Amygdala (tissue), 56 donors: ENCODE data around the gene CARD10.
"Not testable (repeated sequence)": the region's sequence is repeated elsewhere in the genome, so short reads cannot be mapped to it uniquely, and the experiment has no call there.

ENCODE experiments used
- DNase-seq, 56 donors: peaks; one replicate each; lab custom pipeline; 2025; lab: John Stamatoyannopoulos, UW

The CARD10 gene

DNA sequence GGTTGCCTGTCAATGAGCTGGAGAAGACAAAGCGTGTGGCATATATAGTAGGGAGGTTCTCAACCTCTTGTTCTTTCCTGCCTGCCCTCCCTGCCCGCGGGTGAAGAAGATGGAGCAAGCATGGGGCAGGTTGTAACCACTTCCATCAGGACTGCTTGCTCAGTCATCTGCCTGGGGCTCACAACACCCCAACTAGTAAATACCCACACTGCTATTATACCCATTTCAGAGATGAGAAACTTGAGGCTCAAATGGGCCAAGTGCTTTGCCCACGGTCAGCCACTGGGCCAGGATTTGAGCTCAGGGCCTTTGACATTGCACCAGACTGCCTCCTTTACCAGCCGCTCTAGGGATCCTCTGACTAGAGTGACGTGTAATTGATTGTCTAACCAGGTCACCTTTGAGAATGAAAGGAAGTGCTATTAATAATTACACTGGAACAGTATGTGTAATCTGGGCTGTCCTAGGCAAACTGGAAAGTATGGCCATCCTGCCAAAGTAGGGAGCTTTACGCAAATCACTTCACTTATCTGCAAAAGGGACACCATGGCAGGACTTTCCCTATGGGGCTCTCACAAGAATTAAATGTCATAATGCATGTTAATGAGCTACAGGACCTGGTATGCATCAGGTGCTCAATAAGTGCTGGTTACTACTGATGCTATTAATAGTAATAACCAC is 38.2 kb upstream of the CARD10 start:
- no peak for DNase-seq

GRCh38 chr22:37556710-37557109 is 37.5 kb upstream of the CARD10 start:
- no peak for DNase-seq

DNA sequence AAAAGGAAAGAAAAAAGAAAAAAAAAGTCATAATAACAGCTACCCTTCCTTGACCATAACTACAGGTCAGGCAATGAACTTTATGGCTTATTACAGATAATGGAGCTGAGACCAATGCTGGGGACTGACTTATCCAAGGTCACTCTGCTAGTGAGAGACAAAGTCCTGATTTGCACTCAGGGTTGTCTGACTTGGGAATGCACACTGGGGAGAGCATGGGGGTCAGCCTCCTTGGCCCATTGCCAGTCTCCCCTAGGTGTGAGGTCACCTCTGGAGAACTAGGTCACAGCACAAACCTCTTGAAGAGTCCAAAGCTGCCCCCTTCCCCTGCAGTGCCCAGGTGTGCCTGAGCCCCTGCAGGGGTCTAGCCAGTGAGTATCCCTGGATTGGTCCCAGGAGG is 35.8 kb upstream of the CARD10 start:
- DNase-seq, result no peak

- no peak for DNase-seq
These were observed 34.5 kb upstream of the CARD10 start for GRCh38 chr22:37553725-37554124.

DNA sequence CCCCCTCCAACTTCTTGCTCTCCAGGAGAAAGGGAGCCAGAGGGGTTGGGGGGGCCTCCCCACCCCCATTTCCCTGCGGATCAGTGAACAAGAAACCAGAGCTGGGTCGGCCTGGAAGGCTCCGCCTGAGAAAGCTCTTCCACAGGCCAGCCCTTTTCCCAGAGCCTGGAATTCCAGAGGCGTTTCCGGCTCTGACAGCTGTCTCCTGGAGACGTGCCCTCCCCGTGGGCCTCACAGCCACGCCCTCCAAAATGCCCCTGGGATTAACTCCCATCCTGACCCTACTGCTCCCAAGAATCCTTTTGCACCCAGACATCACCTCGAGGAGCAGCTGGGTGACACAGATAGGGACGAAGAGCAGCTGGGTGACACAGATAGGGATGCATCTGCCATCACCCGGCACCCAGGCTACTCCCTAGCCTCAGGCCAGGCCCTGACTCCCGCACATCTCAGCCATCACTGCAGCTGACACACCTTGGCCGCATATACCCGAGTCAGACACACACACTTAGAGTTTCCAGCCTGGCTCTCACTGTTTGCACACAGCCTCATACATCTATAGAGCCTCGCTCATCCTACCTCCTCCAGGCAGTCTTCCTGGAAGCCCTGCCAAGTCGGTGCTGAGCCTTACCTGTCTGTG is 33.4 kb upstream of the CARD10 start:
- DNase-seq, result no peak

- no peak for DNase-seq
These were observed 32.8 kb upstream of the CARD10 start for GRCh38 chr22:37551981-37552380.

DNA sequence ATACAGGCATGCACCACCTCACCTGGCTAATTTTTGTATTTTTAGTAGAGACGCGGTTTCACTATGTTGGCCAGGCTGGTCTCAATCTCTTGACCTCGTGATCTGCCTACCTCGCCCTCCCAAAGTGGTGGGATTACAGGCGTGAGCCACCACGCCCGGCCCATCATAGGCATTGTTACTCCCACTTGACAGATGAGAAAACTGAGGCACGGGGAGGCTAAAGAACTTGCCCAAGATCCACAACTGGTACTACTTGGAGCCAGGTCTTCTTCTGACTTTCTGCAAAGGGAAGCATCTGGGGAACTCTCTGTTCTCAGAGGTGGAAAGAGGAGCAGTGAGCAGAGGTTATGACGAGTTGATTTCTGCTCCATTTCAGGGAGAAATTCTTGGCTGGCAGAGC is 31.7 kb upstream of the CARD10 start:
- not testable (repeated sequence) for DNase-seq

DNA sequence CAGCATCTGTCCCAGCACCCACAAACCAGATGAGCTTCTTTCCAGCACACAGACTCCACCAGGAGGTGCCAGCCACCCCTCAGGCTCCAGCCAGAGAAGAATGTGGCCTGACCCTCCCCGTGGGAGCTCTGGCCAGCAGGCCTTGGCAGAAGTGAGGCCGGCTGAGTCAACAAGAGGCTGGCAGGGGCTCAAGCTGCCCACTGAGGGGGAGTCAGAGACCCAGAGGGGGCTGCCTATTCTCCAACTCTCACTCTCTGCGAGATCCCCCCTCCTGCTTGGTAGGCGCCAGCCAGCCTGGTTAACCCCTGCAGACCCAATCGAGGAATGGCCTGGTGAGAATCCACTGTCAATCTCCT is 30.5 kb upstream of the CARD10 start:
- peak in 52 of 56 donors; percentile 38 to 92 (median 72) for DNase-seq

DNA sequence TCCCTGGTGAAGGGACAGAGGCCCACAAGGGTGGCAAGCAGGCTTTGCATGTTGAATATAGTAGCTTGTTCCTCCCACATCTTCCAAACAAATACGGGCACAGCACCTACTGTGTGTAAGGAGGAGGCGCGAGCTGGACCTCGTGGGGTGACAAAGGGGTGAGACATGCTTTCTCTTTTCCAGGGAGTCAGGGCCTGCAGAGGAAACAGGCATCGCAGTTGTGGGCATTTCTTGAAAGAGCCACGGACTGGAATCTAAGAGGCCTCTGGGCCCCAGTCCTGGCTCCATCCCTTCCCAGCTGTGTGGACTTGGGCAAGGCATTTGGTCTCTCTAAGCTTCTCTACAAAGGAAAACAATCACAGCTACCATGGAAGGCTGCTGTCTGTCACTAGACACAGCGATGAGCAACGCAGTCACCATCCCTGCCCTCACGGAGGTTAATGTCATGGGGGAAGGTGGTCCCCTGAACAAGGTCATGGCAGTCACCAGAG is 28.1 kb upstream of the CARD10 start:
- DNase-seq, result peak in 4 of 56 donors; percentile 26 to 68 (median 59)

DNA sequence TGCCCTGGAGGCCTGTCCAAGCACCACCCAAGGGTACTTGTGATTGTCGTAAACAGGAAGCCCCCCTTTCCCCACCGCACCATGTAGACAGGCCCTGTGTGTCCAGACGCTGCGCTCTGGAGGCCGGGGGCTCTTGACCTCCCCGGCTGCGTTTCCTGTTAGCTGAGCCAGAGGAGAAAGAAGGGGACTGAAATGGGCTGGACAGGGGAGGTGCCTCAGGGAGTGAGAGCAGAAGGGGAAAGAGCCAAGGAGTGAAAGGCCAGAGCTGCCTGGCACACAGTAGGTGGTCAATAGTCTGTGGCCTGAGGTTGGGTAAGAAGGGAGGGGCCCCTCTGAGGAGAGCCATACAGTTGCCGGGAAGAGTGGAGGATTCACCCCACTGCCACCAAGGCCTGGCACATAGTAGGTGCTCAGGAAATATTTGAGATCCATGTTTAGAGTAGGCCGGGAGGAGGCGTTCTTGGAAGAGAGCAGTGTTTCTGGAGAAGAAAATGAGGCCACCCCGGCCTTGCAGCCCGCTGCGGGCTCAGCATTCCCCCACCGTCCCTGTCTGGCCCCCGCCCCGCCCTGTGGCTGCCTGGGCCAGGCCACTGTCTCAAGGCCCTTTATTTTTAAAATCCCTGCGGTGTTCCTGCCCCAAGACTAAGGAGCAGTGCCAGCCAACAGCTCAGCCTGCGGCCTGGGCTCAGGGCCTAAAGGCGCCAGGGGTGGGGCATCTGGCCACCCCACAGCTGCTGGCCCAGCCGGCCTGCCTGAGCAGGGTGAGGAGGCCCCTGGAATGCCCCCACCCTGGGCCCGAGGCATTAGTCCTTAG is 27.4 kb upstream of the CARD10 start:
- DNase-seq, result peak in 41 of 56 donors; percentile 26 to 84 (median 56)

- DNase-seq, result peak in 14 of 56 donors; percentile 12 to 74 (median 30)
These were observed 26.7 kb upstream of the CARD10 start for GRCh38 chr22:37545703-37546436.

DNA sequence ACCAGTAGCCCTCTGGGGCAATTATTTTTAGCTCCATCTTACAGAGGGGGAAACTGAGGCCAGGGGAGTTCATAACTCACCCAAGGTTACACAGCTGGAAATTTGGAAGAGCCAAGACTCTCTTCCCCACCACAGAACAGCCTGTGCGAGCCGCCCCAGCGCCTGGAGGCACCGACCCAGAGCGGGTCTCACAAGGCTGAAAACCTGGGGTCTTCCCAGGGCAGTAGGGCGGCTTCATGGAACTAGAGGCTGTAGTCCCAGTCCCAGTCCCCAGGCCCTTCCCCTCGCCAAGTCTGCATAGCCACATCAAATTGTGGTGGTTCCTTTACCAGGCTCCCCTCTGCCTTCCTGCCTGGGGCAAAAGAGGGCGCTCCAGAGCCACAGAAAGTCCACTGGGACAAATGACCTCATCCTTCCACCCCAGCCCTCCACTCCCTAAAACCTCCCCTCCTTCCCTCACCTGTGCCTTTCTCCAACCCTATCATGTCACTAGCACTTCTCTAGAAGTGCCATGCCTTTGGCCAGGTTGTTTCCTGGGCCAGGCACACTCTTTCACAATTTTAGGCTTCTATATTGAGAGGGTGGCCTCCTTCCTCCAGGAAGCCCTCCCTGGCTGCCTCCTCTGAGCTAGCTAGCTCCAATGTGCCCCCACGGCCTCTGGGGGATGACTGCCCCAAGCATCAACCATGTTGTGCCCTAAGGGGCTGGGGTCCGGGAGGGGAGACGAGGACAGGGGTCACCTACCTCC is 25.9 kb upstream of the CARD10 start:
- peak in 24 of 56 donors; percentile 11 to 69 (median 30) for DNase-seq

GRCh38 chr22:37542959-37543358 is 23.7 kb upstream of the CARD10 start:
- no peak for DNase-seq

DNA sequence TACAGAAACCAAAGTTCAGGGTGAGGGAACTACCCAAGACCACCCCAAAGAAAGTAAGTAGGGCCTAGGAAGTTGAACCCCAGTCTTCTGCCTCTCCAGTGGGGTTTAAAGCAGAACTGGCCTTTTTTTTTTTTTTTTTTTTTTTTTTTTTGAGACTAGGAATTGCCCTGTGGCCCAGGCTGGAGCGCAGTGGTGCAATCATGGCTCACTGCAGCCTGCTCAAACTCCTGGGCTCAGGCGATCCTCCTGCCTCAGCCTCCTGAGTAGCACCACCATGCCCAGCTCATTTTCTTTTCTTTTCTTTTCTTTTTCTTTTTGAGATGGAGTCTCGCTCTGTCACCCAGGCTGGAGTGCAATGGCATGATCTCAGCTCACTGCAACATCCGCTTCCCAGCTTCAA is 23.2 kb upstream of the CARD10 start:
- DNase-seq, result not testable (repeated sequence)

DNA sequence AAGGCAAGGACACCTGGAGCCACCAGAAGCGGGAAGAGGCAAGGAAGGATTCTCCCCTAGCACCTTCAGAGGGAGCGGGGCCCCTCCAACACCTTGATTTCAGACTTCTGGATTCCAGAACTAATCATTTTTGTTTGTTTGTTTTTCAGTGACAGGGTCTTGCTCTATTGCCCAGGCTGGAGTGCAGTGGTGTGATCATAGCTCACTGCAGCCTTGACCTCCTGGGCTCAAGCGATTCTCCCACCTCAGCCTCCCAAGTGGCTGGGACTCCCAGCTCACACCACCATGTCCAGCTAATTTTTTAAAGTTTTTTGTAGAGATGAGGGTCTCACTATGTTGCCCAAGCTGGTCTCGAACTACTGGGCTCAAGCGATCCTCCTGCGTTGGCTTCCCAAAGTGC is 20.6 kb upstream of the CARD10 start:
- not testable (repeated sequence) for DNase-seq

- peak in 55 of 56 donors; percentile 44 to 95 (median 84) for DNase-seq
These were observed 19.6 kb upstream of the CARD10 start for GRCh38 chr22:37538590-37539357.

GRCh38 chr22:37535159-37535558 is 15.9 kb upstream of the CARD10 start:
- DNase-seq, result no peak

DNA sequence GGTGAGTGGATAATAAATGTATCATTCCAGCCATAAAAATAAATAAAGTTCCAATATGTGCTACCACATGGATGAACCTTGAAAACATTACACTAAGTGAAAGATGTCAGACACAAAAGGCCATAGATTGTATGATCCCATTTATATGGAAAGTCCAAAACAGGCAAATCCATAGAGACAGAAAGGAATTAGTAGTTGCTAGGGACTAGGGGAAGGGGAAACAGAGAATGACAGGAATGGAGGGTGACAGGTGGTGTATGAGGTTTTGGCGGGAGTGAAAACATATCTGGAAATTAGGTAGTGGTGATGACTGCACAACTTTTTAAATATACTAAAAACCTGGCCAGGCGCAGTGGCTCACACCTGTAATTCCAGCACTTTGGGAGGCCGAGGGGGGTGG is 15.2 kb upstream of the CARD10 start:
- DNase-seq, result no peak

- peak in 13 of 56 donors; percentile 4 to 71 (median 28) for DNase-seq
These were observed 14.8 kb upstream of the CARD10 start for GRCh38 chr22:37533995-37534394.
